Heart left ventricle (tissue), 13 donors: Measurements from ENCODE around the gene CD1E.

ENCODE experiments used
- CTCF ChIP-seq, 12 donors: fragments of 200-600 bp; sonication (generic) in 4 of 12; IDR thresholded peaks; one replicate each; pipeline versions ENCODE4 v1.5.0 to v1.8.0; 2018 to 2022; ENCODE audit warnings: antibody characterized with exemption in 12 of 12, mild to moderate bottlenecking in 5 of 12
- POLR2A ChIP-seq, 2 donors: fragments of 450-650 bp; IDR thresholded peaks; one replicate each; pipeline ENCODE4 v1.6.1; 2017; ENCODE audit warnings: antibody characterized with exemption in 2 of 2, mild to moderate bottlenecking in 2 of 2, moderate library complexity in 2 of 2
- donor health status: ischemic (EF 13 %, LVEDD 7.1; RV severe dilation, severe dysfunction).
- donor health status: DM: no; HTN: yes; CAD: no.
- donor health status: DM: no; HTN: no; CAD: no.
- donor health status: ischemic (EF 25% LVEDD 6.9; RV normal size, moderate dysfunction).
- donor health status: ischemic (EF 25% LVEDD 5.7; RV mildly dilated, moderate dysfunction).
- donor health status: ischemic (EF 35%, LVEDD 5.7; RV mildly dilated, moderate dysfunction).
- donor health status: nonischemic (EF 11% LVEDD 7.7; RV severe dilation, severe dysfunction).
- donor health status: DM: yes; HTN: yes; CAD: no.
- donor health status: PGD.
- donor health status: ischemic (EF 29% LVEDD 5.4; RV normal size, mild dysfunction).
- donor health status: nonischemic (EF 23%, LVEDD 6.1; RV moderate dilation, normal function).

GRCh38 chr1:158390331-158390730 is 36.6 kb downstream of the CD1E start:
- no peak for TF ChIP-seq POLR2A (IDR thresholded peaks at IDR 0.05)
- TF ChIP-seq CTCF (IDR thresholded peaks at IDR 0.05): no peak
